GM12878 (cell line): ENCODE results near the gene PLEKHM2. TPM values are rescaled to one million over a fixed set of nuclear protein-coding genes. Genes with fewer than 3 reads are reported as not detected.

ENCODE experiments used
- ATAC-seq: fragments of 200-7000 bp; cut with Tn5 transposase; 3 replicates; pipeline ENCODE4 v1.9.1; 2020; ENCODE audit warnings: mild to moderate bottlenecking, moderate library complexity
- BruUV-seq: library from RNA; stranded (reverse); fragments of 400-500 nt; replicated peaks from 2 replicates; lab custom pipeline; 2021; lab: Mats Ljungman, UMichigan
- CTCF ChIA-PET: fragments of 300-600 bp; sonication (Branson Sonifier 250); formaldehyde crosslinking; extraction: SDS; loops from one replicate; lab custom pipeline; 2021; ENCODE audit warnings: inconsistent platforms; lab: Yijun Ruan, JAX
- POLR2A ChIA-PET: fragments of 350-600 bp; formaldehyde crosslinking; extraction: SDS; loops from one replicate; lab custom pipeline; 2021; ENCODE audit warnings: inconsistent platforms; lab: Charles Lee
- RAD21 ChIA-PET: fragments of 300-600 bp; sonication (Branson Sonifier 250); formaldehyde crosslinking; loops from one replicate; lab custom pipeline; 2023; ENCODE audit warnings: antibody characterized with exemption; ENCODE audit not compliant: unreplicated experiment; lab: Charles Lee
- SMC1A ChIA-PET: fragments of 300-600 bp; sonication (Branson Sonifier 250); formaldehyde crosslinking; loops from one replicate; lab custom pipeline; 2023; ENCODE audit not compliant: unreplicated experiment, uncharacterized antibody; lab: Charles Lee
- DNase-seq: peaks from one replicate; pipeline ENCODE4 v3.0.0-alpha.2; 2011; ENCODE audit warnings: low read depth, low spot score
- FAIRE-seq: peaks from 3 replicates; lab custom pipeline; 2011; peaks lifted over from hg19 to GRCh38; lab: Jason Lieb, UNC
- H2AFZ ChIP-seq: 2 replicates; pipeline ENCODE4 v1.6.0; 2011; ENCODE audit warnings: low read depth, low read length, control low read depth; ENCODE audit not compliant: control insufficient read depth
- H3K27ac ChIP-seq: 2 replicates; pipeline ENCODE4 v1.5.1; 2011; ENCODE audit warnings: control low read depth; ENCODE audit not compliant: control insufficient read depth, insufficient read depth
- H3K27me3 ChIP-seq, 2 experiments: replicated peaks in 1 of 2; 2 replicates each; pipeline versions ENCODE4 v1.6.0 to v1.6.1; 2011; ENCODE audit warnings: low read length in 1 of 2; ENCODE audit not compliant: control insufficient read depth in 2 of 2, insufficient read depth in 2 of 2
- H3K36me3 ChIP-seq, 2 experiments: 2 replicates each; pipeline ENCODE4 v1.5.1; 2011; ENCODE audit warnings: low read length in 1 of 2; ENCODE audit not compliant: control insufficient read depth in 2 of 2, insufficient read depth in 2 of 2
- H3K4me1 ChIP-seq: 2 replicates; pipeline ENCODE4 v1.6.1; 2011; ENCODE audit warnings: mild to moderate bottlenecking, low read length, moderate library complexity, mixed read lengths; ENCODE audit not compliant: control insufficient read depth, insufficient read depth
- H3K4me2 ChIP-seq: 2 replicates; pipeline ENCODE4 v1.6.0; 2011; ENCODE audit warnings: control low read depth; ENCODE audit not compliant: control insufficient read depth, insufficient read depth
- H3K4me3 ChIP-seq: fragments of 200-600 bp; sonication (generic); 2 replicates; pipeline ENCODE4 v1.5.1; 2016
- H3K79me2 ChIP-seq: 2 replicates; pipeline ENCODE4 v1.6.0; 2011; ENCODE audit warnings: low read length; ENCODE audit not compliant: control insufficient read depth, insufficient read depth
- H3K9ac ChIP-seq: 2 replicates; pipeline ENCODE4 v1.8.0; 2011; ENCODE audit warnings: low read length, control low read depth, mixed read lengths; ENCODE audit not compliant: control insufficient read depth, insufficient read depth
- H3K9me3 ChIP-seq: replicated peaks from 3 replicates; pipeline ENCODE4 v1.5.1; 2011; ENCODE audit warnings: mild to moderate bottlenecking, low read length; ENCODE audit not compliant: control insufficient read depth, insufficient read depth
- H4K20me1 ChIP-seq: 2 replicates; pipeline ENCODE4 v1.6.0; 2011; ENCODE audit not compliant: control insufficient read depth, insufficient read depth
- ASH2L ChIP-seq: fragments of 300-600, 200-600 bp; sonication (generic); IDR thresholded peaks from 2 replicates; pipeline ENCODE4 v1.6.1; 2017; ENCODE audit warnings: low read depth, mild to moderate bottlenecking, borderline replicate concordance
- CREB1 ChIP-seq: IDR thresholded peaks from 2 replicates; pipeline ENCODE4 v1.6.1; 2012; ENCODE audit warnings: low read depth, mild to moderate bottlenecking, inconsistent platforms
- EED ChIP-seq: sonication (generic); IDR thresholded peaks from 2 replicates; pipeline ENCODE4 v1.6.1; 2016; ENCODE audit warnings: antibody characterized with exemption, low read depth
- FOS ChIP-seq: IDR thresholded peaks from 3 replicates; pipeline ENCODE4 v1.6.1; 2011; ENCODE audit warnings: borderline replicate concordance; ENCODE audit not compliant: insufficient read length; ENCODE audit errors: extremely low read depth
- IKZF1 ChIP-seq: fragments of 450-650 bp; conservative IDR thresholded peaks from 2 replicates; pipeline ENCODE4 v1.6.1; 2017; ENCODE audit warnings: antibody characterized with exemption, mild to moderate bottlenecking
- LARP7 ChIP-seq: fragments of 450-650 bp; IDR thresholded peaks from 2 replicates; pipeline ENCODE4 v1.6.1; 2017; ENCODE audit warnings: mild to moderate bottlenecking
- NFXL1 ChIP-seq: fragments of 450-650 bp; IDR thresholded peaks from 2 replicates; pipeline ENCODE4 v1.6.1; 2017; ENCODE audit warnings: antibody characterized with exemption, mild to moderate bottlenecking, borderline replicate concordance
- PAX8 ChIP-seq: fragments of 450-650 bp; IDR thresholded peaks from 2 replicates; pipeline ENCODE4 v1.6.1; 2017; ENCODE audit warnings: mild to moderate bottlenecking, moderate library complexity
- PML ChIP-seq: IDR thresholded peaks from 2 replicates; pipeline ENCODE4 v1.6.1; 2012; ENCODE audit warnings: low read length, inconsistent platforms
- POU2F2 ChIP-seq: IDR thresholded peaks from 3 replicates; pipeline ENCODE4 v1.6.1; 2011; ENCODE audit warnings: low read depth, mild to moderate bottlenecking, low read length, borderline replicate concordance
- RELA ChIP-seq: fragments of 450-650 bp; IDR thresholded peaks from 2 replicates; pipeline ENCODE4 v1.8.0; 2014; ENCODE audit warnings: borderline replicate concordance; ENCODE audit not compliant: partially characterized antibody
- RFX5 ChIP-seq: IDR thresholded peaks from 2 replicates; pipeline ENCODE4 v1.6.1; 2011; ENCODE audit warnings: low read depth, low read length, improper control_type of control experiment
- TAF1 ChIP-seq: IDR thresholded peaks from 2 replicates; pipeline ENCODE4 v1.6.1; 2011; ENCODE audit warnings: mild to moderate bottlenecking, low read depth, low read length, borderline replicate concordance
- TARDBP ChIP-seq: IDR thresholded peaks from 2 replicates; pipeline ENCODE4 v1.6.1; 2016; ENCODE audit warnings: borderline replicate concordance
- ZNF207 ChIP-seq: fragments of 450-650 bp; IDR thresholded peaks from 2 replicates; pipeline ENCODE4 v1.6.1; 2014; ENCODE audit warnings: antibody characterized with exemption, mild to moderate bottlenecking, borderline replicate concordance
- WGBS: methylation state at CpG from one replicate; pipeline ENCODE4 v1.1.6; 2016; ENCODE audit warnings: low lambda C conversion rate; ENCODE audit not compliant: insufficient replicate concordance, insufficient coverage; ENCODE audit errors: missing lambda C conversion rate; 5-methylcytosine and 5-hydroxymethylcytosine counted together
- in situ Hi-C: fragments of 300-500 bp; cut with MboI; formaldehyde crosslinking; loops from 9 replicates; pipeline ENCODE4 v1.14.3; 2018; ENCODE audit warnings: mixed read lengths
- intact Hi-C: fragments of 100-400 bp; cut with micrococcal nuclease; formaldehyde crosslinking; loops from one replicate; pipeline ENCODE4 v1.14.2; 2022; ENCODE audit not compliant: unreplicated experiment
- polyA plus RNA-seq, 11 experiments: library from polyadenylated mRNA; depleted of rRNA in 4 of 11; unstranded in 6 of 11; stranded (reverse) in 5 of 11; fragments of >200 nt; fragmentation: Nextera tagmentation in 4 of 11; fragmentation: Illumina TruSeq in 1 of 11; extraction: Ambion mirVana in 4 of 11; extraction: Trizol in 1 of 11; gene quantifications; 1 replicate in 1 of 11; 2 replicates in 10 of 11; pipeline versions ENCODE4 v1.2.1 to v1.2.3, GENCODE V29; 2011 to 2016; ENCODE audit warnings: inconsistent platforms in 2 of 11, missing spikeins in 2 of 11, low read depth in 1 of 11
- total RNA-seq, 4 experiments: library from RNA; depleted of rRNA in 3 of 4; stranded (reverse); fragments of >200 nt in 3 of 4; fragmentation: Illumina TruSeq in 1 of 4; extraction: Trizol in 1 of 4; gene quantifications; 2 replicates each; pipeline versions ENCODE4 v1.2.1 to v1.2.3, GENCODE V29; 2013 to 2021
- TF ChIP-seq, protein P1 (sequence below): fragments of 450-650 bp; IDR thresholded peaks from 2 replicates; pipeline ENCODE4 v1.6.1; 2017; ENCODE audit warnings: antibody characterized with exemption, mild to moderate bottlenecking, moderate library complexity
- TF ChIP-seq, protein P2 (sequence below): IDR thresholded peaks from 2 replicates; pipeline ENCODE4 v1.6.1; 2012; ENCODE audit warnings: low read depth, low read length, improper control_type of control experiment
- TF ChIP-seq, protein P3 (sequence below), 3 experiments: IDR thresholded peaks in 2 of 3; conservative IDR thresholded peaks in 1 of 3; 2 replicates each; pipeline ENCODE4 v1.5.1; 2011; ENCODE audit warnings: low read depth in 3 of 3, low read length in 3 of 3, mild to moderate bottlenecking in 3 of 3, control low read depth in 2 of 3, moderate library complexity in 2 of 3, inconsistent platforms in 1 of 3, mixed read lengths in 1 of 3; ENCODE audit not compliant: control insufficient read depth in 2 of 3, insufficient read depth in 1 of 3; ENCODE audit errors: extremely low read depth in 1 of 3
- TF ChIP-seq, protein P4 (sequence below): fragments of 450-650 bp; IDR thresholded peaks from 2 replicates; pipeline ENCODE4 v1.6.1; 2016; ENCODE audit warnings: mild to moderate bottlenecking

Gene PLEKHM2
- total and polyA plus RNA-seq, 10 of the 15 experiments (the other 5 are each of a cell fraction or from before 2014, with no cell fraction given) = 0.37 to 55.2 (median 19.3) TPM

DNA sequence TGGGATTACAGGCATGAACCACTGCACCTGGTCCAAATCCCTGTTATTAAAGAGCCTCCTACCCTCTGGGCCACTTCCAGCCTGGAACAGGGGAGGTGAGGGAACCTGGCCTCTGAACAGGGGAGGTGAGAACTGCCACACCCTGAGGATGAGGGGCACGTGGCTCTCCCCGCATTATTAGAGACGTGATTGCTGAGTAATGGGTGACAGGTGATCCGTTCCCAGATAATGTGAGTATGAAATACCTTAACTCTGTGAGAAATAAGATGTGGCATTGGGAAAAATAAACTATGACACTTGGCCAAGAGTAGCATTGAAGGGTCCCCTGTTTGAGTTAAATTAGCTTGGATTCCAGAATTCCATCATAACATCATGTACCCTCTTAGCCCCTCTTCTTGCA, 38.3 kb downstream of the PLEKHM2 start:
- Histone ChIP-seq H3K27me3 (no peaks in the 10 kb centered on the region), H3K4me3 (no peak overlapping the region), H3K9ac (no peak overlapping the region), H3K4me2 (no peak overlapping the region), H3K9me3 (no peaks in the 10 kb centered on the region), H3K27ac (no peak overlapping the region)
- SMC1A ChIA-PET = interaction anchor here (0.5 kb wide), 1 partner anchor 142 kb away, joined by 3 read pairs; no protein-coding TSS in a partner anchor
- intact Hi-C loops = no loop called here
- WGBS = 100% methylated on average over 4 of the region's 4 CpGs
- TF ChIP-seq FOS (no peak), ASH2L (no peak), POU2F2 (no peak), PML (no peak), NFXL1 (no peak), TARDBP (no peak), IKZF1 (no peak), CREB1 (no peak), RFX5 (no peak), TAF1 (no peak), LARP7 (no peak), PAX8 (no peak), ZNF207 (no peak), RELA (no peak), EED (no peak)
- TF ChIP-seq, protein P1, sequence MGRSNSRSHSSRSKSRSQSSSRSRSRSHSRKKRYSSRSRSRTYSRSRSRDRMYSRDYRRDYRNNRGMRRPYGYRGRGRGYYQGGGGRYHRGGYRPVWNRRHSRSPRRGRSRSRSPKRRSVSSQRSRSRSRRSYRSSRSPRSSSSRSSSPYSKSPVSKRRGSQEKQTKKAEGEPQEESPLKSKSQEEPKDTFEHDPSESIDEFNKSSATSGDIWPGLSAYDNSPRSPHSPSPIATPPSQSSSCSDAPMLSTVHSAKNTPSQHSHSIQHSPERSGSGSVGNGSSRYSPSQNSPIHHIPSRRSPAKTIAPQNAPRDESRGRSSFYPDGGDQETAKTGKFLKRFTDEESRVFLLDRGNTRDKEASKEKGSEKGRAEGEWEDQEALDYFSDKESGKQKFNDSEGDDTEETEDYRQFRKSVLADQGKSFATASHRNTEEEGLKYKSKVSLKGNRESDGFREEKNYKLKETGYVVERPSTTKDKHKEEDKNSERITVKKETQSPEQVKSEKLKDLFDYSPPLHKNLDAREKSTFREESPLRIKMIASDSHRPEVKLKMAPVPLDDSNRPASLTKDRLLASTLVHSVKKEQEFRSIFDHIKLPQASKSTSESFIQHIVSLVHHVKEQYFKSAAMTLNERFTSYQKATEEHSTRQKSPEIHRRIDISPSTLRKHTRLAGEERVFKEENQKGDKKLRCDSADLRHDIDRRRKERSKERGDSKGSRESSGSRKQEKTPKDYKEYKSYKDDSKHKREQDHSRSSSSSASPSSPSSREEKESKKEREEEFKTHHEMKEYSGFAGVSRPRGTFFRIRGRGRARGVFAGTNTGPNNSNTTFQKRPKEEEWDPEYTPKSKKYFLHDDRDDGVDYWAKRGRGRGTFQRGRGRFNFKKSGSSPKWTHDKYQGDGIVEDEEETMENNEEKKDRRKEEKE = no peak
- TF ChIP-seq, protein P2, sequence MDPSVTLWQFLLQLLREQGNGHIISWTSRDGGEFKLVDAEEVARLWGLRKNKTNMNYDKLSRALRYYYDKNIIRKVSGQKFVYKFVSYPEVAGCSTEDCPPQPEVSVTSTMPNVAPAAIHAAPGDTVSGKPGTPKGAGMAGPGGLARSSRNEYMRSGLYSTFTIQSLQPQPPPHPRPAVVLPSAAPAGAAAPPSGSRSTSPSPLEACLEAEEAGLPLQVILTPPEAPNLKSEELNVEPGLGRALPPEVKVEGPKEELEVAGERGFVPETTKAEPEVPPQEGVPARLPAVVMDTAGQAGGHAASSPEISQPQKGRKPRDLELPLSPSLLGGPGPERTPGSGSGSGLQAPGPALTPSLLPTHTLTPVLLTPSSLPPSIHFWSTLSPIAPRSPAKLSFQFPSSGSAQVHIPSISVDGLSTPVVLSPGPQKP = no peak
- TF ChIP-seq, protein P3, sequence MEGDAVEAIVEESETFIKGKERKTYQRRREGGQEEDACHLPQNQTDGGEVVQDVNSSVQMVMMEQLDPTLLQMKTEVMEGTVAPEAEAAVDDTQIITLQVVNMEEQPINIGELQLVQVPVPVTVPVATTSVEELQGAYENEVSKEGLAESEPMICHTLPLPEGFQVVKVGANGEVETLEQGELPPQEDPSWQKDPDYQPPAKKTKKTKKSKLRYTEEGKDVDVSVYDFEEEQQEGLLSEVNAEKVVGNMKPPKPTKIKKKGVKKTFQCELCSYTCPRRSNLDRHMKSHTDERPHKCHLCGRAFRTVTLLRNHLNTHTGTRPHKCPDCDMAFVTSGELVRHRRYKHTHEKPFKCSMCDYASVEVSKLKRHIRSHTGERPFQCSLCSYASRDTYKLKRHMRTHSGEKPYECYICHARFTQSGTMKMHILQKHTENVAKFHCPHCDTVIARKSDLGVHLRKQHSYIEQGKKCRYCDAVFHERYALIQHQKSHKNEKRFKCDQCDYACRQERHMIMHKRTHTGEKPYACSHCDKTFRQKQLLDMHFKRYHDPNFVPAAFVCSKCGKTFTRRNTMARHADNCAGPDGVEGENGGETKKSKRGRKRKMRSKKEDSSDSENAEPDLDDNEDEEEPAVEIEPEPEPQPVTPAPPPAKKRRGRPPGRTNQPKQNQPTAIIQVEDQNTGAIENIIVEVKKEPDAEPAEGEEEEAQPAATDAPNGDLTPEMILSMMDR (IDR thresholded peaks at IDR 0.05 in 2 of 3, conservative IDR thresholded peaks at IDR 0.05 in 1 of 3; ENCODE audit: control insufficient read depth in 2 of 3, extremely low read depth in 1 of 3, insufficient read depth in 1 of 3, low read depth in 3 of 3, low read length in 3 of 3) = no peak
- TF ChIP-seq, protein P4, sequence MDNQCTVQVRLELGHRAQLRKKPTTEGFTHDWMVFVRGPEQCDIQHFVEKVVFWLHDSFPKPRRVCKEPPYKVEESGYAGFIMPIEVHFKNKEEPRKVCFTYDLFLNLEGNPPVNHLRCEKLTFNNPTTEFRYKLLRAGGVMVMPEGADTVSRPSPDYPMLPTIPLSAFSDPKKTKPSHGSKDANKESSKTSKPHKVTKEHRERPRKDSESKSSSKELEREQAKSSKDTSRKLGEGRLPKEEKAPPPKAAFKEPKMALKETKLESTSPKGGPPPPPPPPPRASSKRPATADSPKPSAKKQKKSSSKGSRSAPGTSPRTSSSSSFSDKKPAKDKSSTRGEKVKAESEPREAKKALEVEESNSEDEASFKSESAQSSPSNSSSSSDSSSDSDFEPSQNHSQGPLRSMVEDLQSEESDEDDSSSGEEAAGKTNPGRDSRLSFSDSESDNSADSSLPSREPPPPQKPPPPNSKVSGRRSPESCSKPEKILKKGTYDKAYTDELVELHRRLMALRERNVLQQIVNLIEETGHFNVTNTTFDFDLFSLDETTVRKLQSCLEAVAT = no peak
- TF ChIP-seq, all 136 proteins: peak for 0
- CTCF ChIA-PET = no interaction called here
- no peaks in the 10 kb centered on the region for H3K4me1 ChIP-seq
- POLR2A ChIA-PET = no interaction called here
- no TSS peak for BruUV-seq
- DNase-seq = no peak
- FAIRE-seq = no peak
- no peak overlapping the region for H2AFZ ChIP-seq
- no peaks in the 10 kb centered on the region for H4K20me1 ChIP-seq
- H3K79me2 ChIP-seq = no peaks in the 10 kb centered on the region
- RAD21 ChIA-PET = no interaction called here
- H3K36me3 ChIP-seq = peaks cover 17 to 42% of the 10 kb centered on the region in 2 experiments; a peak in 3 of 4 replicates
- in situ Hi-C loops = no loop called here
- no peak for ATAC-seq
